ENCODE measurements around the gene PTH1R.

The PTH1R gene

DNA sequence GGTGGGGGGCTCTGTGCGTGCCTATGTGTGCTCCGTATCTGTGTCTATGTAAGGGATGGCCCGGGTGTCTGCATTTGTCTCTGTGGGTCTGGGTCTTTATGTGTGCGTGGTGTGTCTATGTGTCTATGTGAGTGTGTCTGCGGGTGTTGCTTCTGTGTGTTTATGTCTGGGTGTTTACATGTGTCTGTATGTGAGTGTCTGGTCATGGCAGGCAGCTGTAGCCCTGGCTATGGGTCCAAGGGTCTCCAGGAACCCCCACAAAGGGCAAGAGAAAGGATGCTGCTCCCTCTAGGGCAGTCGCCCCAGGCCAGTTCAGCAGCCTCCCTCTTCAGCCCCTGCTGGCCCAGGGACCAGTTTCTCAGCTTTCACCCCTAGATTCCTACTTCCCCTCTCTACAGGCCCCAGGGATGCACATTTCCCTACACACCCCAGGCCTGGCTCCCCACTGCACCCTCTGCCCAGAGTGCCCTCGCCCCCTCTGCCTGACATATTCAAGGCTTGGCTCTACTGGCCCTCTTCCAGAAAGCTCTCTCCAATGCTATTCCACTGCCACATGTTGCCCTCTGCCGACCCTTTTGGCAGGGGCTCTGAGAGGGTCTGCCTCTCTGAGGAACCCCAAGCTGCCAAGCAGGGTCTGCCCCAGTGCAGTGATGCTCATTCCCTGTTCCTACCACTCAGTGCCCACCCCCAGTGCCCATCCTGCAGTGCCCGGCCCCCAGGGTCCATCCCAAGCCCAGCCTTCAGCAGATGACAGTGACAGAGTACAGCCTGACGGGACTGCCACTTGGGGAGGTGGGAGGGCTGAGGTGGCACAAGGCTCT lies 13.2 kb upstream of the PTH1R start:
- TF ChIP-seq, protein P1, sequence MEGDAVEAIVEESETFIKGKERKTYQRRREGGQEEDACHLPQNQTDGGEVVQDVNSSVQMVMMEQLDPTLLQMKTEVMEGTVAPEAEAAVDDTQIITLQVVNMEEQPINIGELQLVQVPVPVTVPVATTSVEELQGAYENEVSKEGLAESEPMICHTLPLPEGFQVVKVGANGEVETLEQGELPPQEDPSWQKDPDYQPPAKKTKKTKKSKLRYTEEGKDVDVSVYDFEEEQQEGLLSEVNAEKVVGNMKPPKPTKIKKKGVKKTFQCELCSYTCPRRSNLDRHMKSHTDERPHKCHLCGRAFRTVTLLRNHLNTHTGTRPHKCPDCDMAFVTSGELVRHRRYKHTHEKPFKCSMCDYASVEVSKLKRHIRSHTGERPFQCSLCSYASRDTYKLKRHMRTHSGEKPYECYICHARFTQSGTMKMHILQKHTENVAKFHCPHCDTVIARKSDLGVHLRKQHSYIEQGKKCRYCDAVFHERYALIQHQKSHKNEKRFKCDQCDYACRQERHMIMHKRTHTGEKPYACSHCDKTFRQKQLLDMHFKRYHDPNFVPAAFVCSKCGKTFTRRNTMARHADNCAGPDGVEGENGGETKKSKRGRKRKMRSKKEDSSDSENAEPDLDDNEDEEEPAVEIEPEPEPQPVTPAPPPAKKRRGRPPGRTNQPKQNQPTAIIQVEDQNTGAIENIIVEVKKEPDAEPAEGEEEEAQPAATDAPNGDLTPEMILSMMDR (IDR thresholded peaks at IDR 0.05; ENCODE audit: poor library complexity, severe bottlenecking), result no peak
- DNase-seq (ENCODE audit: low spot score) (peak; percentile 25), ATAC-seq (ENCODE audit: low read depth) (no peak)
- Histone ChIP-seq H3K4me1 (ENCODE audit: insufficient read depth, poor library complexity, severe bottlenecking) (no peaks in the 10 kb centered on the region), H3K36me3 (ENCODE audit: low read depth) (no peaks in the 10 kb centered on the region), H3K27ac (ENCODE audit: poor library complexity, severe bottlenecking) (no peak overlapping the region), H3K27me3 (ENCODE audit: insufficient read depth, poor library complexity, severe bottlenecking) (no peaks in the 10 kb centered on the region), H3K4me3 (ENCODE audit: severe bottlenecking) (no peak overlapping the region), H3K9me3 (ENCODE audit: severe bottlenecking) (no peaks in the 10 kb centered on the region)

DNA sequence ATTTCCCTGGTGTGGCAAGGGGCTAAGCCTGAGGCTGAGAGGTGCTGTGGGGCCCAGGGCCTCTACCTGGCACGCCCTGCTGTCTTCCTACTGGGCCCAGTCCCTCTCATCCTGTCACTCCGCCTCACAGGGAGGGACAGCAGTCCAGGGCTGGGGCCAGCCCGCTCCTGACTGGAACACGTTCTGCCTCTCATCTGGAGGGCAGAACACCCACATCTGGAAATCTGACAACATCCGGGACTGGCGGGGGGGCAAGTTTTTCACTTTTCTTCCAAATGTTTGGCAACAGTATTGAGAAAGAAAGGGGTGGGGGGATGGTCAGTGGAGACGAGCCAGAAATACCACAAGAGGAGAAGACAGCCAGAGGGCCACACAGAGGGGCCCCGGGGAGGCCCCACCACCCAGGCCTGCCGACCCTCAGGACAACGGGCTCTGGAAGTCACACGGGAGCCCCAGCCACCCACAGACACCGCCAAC lies 12.5 kb upstream of the PTH1R start:
- Histone ChIP-seq H3K9me3 (ENCODE audit: severe bottlenecking) (no peaks in the 10 kb centered on the region), H3K4me1 (ENCODE audit: insufficient read depth, poor library complexity, severe bottlenecking) (no peaks in the 10 kb centered on the region), H3K36me3 (ENCODE audit: low read depth) (no peaks in the 10 kb centered on the region), H3K4me3 (ENCODE audit: severe bottlenecking) (no peak overlapping the region), H3K27me3 (ENCODE audit: insufficient read depth, poor library complexity, severe bottlenecking) (no peaks in the 10 kb centered on the region), H3K27ac (ENCODE audit: poor library complexity, severe bottlenecking) (no peak overlapping the region)
- TF ChIP-seq, protein P1 (IDR thresholded peaks at IDR 0.05; ENCODE audit: poor library complexity, severe bottlenecking), result no peak
- DNase-seq (ENCODE audit: low spot score) (no peak), ATAC-seq (ENCODE audit: low read depth) (peak; percentile 31; the same call in 1 of the 3 replicates)

DNA sequence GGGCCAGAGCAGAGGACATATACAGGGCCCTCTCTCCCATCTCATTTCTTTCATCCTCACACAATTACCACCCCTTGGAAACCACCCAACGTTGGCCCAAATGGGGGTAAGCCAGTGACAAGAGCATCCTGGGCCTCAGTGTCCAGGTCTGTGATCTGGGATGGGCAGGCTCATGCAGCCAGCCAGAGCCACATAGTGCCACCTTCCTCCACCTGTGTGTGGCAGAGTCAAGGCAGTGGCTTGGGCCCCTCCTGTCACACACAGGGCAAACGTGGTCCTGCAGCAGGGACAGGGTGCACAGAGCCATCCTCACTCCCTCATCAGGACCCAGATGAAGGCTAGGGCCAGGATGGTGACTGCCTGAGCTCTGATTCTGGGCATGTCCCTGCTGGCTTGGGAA lies 12.0 kb upstream of the PTH1R start:
- H3K36me3 ChIP-seq (ENCODE audit: low read depth), result no peaks in the 10 kb centered on the region
- H3K4me1 ChIP-seq (ENCODE audit: insufficient read depth, poor library complexity, severe bottlenecking), result no peaks in the 10 kb centered on the region
- DNase-seq (ENCODE audit: low spot score), result no peak
- no peaks in the 10 kb centered on the region for H3K9me3 ChIP-seq (ENCODE audit: severe bottlenecking)
- TF ChIP-seq, protein P1 (IDR thresholded peaks at IDR 0.05; ENCODE audit: poor library complexity, severe bottlenecking), result no peak
- no peak overlapping the region for H3K4me3 ChIP-seq (ENCODE audit: severe bottlenecking)
- no peak overlapping the region for H3K27ac ChIP-seq (ENCODE audit: poor library complexity, severe bottlenecking)
- no peaks in the 10 kb centered on the region for H3K27me3 ChIP-seq (ENCODE audit: insufficient read depth, poor library complexity, severe bottlenecking)
- ATAC-seq (ENCODE audit: low read depth), result no peak

DNA sequence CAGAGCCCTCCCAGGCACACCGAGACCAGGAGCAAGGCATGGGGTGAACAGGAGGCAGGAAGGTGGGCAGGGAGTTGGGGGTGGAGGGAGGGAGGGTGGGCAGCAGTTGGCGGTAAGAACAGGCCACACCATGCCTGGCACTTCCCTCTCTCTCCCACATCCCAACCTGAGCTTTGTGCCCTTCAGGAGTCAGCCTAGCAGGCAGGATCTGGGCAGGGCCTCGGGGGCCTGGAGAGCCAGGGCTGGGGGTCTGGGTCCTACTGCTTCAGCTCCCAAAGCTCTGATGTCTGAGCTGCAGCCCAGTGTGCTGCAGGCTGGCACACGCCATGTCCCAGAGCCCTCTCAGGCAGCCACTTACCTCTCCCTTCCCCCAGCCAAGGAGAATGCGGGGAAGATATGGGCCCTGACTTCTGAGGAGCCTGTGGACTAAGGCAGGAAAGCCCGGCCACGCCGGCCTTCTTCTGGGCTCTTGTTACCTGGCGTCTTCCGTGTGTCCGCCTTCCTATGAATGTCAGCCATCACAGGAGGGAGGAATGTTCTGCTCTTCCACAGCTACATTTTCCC lies 11.4 kb upstream of the PTH1R start:
- Histone ChIP-seq H3K27ac (ENCODE audit: poor library complexity, severe bottlenecking) (no peak overlapping the region), H3K9me3 (ENCODE audit: severe bottlenecking) (no peaks in the 10 kb centered on the region), H3K4me3 (ENCODE audit: severe bottlenecking) (no peak overlapping the region), H3K36me3 (ENCODE audit: low read depth) (no peaks in the 10 kb centered on the region), H3K4me1 (ENCODE audit: insufficient read depth, poor library complexity, severe bottlenecking) (no peaks in the 10 kb centered on the region), H3K27me3 (ENCODE audit: insufficient read depth, poor library complexity, severe bottlenecking) (no peaks in the 10 kb centered on the region)
- TF ChIP-seq, protein P1 (IDR thresholded peaks at IDR 0.05; ENCODE audit: poor library complexity, severe bottlenecking), result no peak
- ATAC-seq (ENCODE audit: low read depth) (no peak), DNase-seq (ENCODE audit: low spot score) (no peak)
